Esophagus squamous epithelium (tissue), 4 donors: ENCODE results near the gene WEE2.

Source experiments
- CTCF ChIP-seq, 6 experiments: fragments of 450-650 bp in 4 of 6; fragments of 200-600 bp in 2 of 6; sonication (generic) in 2 of 6; IDR thresholded peaks; one replicate each; pipeline ENCODE4 v1.5.1; 2016 to 2019; ENCODE audit warnings: antibody characterized with exemption in 6 of 6, mild to moderate bottlenecking in 4 of 6, moderate library complexity in 4 of 6
- POLR2A ChIP-seq, 4 donors: fragments of 450-650 bp; IDR thresholded peaks; one replicate each; pipeline ENCODE4 v1.6.1; 2017; ENCODE audit warnings: antibody characterized with exemption in 4 of 4, mild to moderate bottlenecking in 4 of 4, moderate library complexity in 3 of 4

GRCh38 chr7:141660259-141660658, 47.9 kb upstream of the WEE2 start:
- no peak for TF ChIP-seq CTCF (IDR thresholded peaks at IDR 0.05)
- no peak for TF ChIP-seq POLR2A (IDR thresholded peaks at IDR 0.05)
